Measurements from ENCODE around the gene DKKL1.

- TF ChIP-seq SIN3A (IDR thresholded peaks at IDR 0.05; ENCODE audit: borderline replicate concordance, low read depth, low read length): no peak
- no peak for TF ChIP-seq RCOR1 (IDR thresholded peaks at IDR 0.05; ENCODE audit: low read length)
- TF ChIP-seq, protein P1, sequence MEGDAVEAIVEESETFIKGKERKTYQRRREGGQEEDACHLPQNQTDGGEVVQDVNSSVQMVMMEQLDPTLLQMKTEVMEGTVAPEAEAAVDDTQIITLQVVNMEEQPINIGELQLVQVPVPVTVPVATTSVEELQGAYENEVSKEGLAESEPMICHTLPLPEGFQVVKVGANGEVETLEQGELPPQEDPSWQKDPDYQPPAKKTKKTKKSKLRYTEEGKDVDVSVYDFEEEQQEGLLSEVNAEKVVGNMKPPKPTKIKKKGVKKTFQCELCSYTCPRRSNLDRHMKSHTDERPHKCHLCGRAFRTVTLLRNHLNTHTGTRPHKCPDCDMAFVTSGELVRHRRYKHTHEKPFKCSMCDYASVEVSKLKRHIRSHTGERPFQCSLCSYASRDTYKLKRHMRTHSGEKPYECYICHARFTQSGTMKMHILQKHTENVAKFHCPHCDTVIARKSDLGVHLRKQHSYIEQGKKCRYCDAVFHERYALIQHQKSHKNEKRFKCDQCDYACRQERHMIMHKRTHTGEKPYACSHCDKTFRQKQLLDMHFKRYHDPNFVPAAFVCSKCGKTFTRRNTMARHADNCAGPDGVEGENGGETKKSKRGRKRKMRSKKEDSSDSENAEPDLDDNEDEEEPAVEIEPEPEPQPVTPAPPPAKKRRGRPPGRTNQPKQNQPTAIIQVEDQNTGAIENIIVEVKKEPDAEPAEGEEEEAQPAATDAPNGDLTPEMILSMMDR (IDR thresholded peaks at IDR 0.05): no peak
- TF ChIP-seq, protein P2, sequence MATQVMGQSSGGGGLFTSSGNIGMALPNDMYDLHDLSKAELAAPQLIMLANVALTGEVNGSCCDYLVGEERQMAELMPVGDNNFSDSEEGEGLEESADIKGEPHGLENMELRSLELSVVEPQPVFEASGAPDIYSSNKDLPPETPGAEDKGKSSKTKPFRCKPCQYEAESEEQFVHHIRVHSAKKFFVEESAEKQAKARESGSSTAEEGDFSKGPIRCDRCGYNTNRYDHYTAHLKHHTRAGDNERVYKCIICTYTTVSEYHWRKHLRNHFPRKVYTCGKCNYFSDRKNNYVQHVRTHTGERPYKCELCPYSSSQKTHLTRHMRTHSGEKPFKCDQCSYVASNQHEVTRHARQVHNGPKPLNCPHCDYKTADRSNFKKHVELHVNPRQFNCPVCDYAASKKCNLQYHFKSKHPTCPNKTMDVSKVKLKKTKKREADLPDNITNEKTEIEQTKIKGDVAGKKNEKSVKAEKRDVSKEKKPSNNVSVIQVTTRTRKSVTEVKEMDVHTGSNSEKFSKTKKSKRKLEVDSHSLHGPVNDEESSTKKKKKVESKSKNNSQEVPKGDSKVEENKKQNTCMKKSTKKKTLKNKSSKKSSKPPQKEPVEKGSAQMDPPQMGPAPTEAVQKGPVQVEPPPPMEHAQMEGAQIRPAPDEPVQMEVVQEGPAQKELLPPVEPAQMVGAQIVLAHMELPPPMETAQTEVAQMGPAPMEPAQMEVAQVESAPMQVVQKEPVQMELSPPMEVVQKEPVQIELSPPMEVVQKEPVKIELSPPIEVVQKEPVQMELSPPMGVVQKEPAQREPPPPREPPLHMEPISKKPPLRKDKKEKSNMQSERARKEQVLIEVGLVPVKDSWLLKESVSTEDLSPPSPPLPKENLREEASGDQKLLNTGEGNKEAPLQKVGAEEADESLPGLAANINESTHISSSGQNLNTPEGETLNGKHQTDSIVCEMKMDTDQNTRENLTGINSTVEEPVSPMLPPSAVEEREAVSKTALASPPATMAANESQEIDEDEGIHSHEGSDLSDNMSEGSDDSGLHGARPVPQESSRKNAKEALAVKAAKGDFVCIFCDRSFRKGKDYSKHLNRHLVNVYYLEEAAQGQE (IDR thresholded peaks at IDR 0.05; ENCODE audit: low read depth, low read length): no peak
- no peak for TF ChIP-seq EP300 (IDR thresholded peaks at IDR 0.05; ENCODE audit: borderline replicate concordance in 1 of 2, low read depth in 1 of 2, low read length in 1 of 2)
- no peak for TF ChIP-seq YY1 (IDR thresholded peaks at IDR 0.05; ENCODE audit: low read depth)
- TF ChIP-seq TAF1 (IDR thresholded peaks at IDR 0.05; ENCODE audit: borderline replicate concordance, low read depth, low read length): no peak
Measured at GRCh38 chr19:49400029-49400428, 36.4 kb downstream of the DKKL1 start.

All from SK-N-SH (cell line).